AG09309 (cell line): ENCODE data around the gene TOP3A.
"Not testable (repeated sequence)": the region's sequence is repeated elsewhere in the genome, so short reads cannot be mapped to it uniquely, and the experiment has no call there.

ENCODE experiments used
- DNase-seq: peaks from one replicate; pipeline ENCODE4 v3.0.0-alpha.2; 2010; ENCODE audit warnings: low read depth
- H3K4me3 ChIP-seq: 2 replicates; pipeline ENCODE4 v1.5.1; 2011; ENCODE audit warnings: mild to moderate bottlenecking, low read depth, low read length, moderate library complexity; ENCODE audit not compliant: control insufficient read depth
- TF ChIP-seq, protein P1 (sequence below): IDR thresholded peaks from 2 replicates; pipeline ENCODE4 v1.5.1; 2011; ENCODE audit warnings: mild to moderate bottlenecking, low read depth, low read length, inconsistent platforms; ENCODE audit not compliant: insufficient read depth, control insufficient read depth; ENCODE audit errors: missing control alignments

The TOP3A gene

DNA sequence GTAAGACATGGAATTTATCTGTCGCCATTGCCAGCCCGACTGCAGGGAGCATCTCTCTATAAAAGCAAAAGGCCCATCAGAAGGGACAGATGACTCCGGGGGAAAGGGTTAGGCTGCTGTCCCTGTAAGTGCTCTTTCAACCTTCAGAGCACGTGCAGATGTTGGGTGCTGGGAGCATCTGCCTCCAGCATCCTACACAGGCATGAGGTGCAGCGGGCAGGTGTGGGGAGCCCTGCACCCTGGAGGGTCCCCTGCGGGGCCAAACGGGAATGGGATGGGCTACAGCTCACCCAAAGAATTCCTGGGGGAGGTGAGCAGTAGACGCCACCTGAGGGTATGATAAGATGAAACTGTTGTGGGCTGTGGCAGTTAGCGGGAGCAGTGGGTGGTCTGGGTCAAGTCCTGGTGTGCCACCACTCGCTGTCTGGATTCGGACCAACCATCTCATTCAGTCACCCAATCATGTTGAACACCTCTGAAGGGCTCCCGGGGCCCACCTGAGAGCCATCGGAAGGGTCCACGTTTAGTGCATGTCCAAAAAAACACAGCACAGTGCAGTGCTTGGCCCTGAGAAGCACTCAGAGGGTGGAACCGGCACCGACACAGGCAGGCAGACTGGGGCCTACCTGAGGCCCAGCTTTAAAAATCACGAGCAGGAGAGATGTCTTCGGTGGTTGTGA lies 4.1 kb upstream of the TOP3A start:
- TF ChIP-seq, protein P1, sequence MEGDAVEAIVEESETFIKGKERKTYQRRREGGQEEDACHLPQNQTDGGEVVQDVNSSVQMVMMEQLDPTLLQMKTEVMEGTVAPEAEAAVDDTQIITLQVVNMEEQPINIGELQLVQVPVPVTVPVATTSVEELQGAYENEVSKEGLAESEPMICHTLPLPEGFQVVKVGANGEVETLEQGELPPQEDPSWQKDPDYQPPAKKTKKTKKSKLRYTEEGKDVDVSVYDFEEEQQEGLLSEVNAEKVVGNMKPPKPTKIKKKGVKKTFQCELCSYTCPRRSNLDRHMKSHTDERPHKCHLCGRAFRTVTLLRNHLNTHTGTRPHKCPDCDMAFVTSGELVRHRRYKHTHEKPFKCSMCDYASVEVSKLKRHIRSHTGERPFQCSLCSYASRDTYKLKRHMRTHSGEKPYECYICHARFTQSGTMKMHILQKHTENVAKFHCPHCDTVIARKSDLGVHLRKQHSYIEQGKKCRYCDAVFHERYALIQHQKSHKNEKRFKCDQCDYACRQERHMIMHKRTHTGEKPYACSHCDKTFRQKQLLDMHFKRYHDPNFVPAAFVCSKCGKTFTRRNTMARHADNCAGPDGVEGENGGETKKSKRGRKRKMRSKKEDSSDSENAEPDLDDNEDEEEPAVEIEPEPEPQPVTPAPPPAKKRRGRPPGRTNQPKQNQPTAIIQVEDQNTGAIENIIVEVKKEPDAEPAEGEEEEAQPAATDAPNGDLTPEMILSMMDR, result no peak
- H3K4me3 ChIP-seq, result peak overlapping the region; percentile 7; the same call in 1 of the 2 replicates

DNA sequence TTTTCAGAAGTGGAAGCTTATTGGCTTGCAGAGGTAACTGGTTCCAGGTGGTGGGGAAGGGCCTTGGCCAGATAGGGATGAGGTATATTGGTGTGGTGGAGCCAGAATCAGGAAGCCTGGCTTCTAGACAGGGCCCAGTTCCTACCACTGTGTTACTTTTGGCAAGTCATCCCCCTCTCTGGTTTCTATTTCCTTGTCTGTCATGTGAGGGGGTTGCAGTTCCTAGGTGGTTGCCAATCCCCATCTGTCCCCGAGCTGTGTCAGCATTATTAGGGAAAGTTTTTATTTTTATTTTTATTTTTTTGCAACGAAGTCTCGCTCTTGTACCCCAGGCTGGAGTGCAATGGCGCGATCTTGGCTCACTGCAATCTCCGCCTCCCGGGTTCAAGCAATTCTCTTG lies 3.3 kb upstream of the TOP3A start:
- TF ChIP-seq, protein P1, result no peak
- no peak for DNase-seq
- peak overlapping the region; percentile 2 for H3K4me3 ChIP-seq

More for the DNA sequence above, 4.1 kb upstream of the TOP3A start:
- no peak for DNase-seq

DNA sequence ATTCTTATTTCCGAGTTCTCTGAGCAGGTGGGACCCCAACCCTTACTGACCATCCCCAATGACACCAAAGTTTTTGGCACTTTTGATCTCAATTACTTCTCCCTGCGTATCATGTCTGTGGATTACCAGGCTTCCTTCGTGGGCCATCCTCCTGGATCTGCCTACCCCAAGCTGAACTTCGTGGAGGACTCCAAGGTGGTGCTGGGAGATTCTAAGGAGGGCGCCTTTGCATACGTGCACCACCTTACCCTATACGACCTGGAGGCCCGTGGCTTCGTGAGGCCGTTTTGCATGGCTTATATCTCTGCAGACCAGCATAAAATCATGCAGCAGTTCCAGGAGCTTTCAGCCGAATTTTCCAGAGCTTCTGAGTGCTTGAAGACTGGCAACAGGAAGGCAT lies 1.2 kb upstream of the TOP3A start:
- TF ChIP-seq, protein P1, result no peak
- no peak for DNase-seq
- H3K4me3 ChIP-seq, result peak overlapping the region; percentile 84

DNA sequence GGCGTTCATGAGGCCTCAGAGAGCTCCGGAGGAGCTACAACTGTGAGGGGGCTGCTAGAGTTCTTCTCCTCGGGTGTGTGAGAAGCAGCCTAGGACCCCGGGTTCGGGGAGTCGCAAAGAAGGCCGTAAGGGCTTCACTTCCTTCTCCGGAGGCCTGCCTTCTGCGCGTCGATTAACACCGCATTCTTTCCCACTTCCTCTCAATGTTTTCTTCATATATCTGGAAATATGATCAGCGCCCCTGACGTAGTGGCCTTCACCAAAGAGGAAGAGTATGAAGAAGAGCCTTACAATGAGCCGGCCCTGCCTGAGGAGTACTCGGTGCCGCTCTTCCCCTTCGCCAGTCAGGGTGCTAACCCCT lies 748 bp upstream of the TOP3A start:
- TF ChIP-seq, protein P1, result no peak
- peak overlapping the region; percentile 84 for H3K4me3 ChIP-seq
- DNase-seq, result no peak

DNA sequence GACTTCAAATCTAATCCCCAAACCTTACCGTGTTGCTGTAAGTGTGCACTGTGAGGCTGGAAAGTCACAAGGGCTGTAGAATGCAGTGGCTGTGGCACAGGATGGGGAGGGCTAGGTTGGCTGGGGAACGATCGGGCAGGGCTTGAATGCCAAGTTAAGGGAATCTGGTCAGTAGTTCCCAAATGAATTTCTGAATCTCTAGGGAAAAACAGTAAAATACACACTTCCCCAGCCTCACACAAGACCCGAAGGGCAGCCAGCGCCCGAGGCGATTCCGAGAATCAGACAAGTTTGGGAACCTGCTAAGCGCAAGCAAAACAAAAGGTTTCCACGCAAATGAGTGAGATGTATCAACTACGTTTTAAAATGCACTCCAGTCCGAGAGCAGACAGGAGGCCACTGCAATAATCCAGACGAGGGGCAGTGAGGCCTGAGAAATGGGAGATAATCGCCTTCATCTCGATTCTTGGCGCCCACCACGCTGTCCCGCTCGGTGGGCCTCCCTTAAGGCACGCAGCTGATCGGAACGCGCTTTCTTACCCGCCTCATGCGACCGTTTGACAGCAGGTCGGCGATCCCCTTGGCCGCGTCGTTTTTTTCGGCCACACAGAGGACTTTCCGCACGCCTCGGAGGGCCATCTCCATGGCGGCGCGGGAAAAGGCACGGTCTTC lies 599 bp downstream of the TOP3A start:
- DNase-seq, result no peak

DNA sequence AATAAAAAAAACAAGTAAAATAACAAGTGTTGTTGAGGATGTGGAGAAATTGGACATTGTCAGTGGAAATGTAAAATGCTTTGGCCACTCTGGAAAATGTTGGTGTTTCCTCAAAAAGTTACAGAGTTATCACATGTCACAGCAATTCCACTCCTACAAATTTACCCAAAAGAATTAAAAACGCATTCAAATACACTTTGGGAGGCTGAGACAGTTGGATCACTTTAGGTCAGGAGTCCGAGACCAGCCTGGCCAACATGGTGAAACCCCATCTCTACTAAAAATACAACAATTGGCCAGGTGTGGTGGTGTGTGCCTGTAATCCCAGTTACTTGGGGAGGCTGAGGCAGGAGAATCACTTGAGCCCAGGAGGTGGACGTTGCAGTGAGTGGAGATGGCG lies 5.6 kb downstream of the TOP3A start:
- TF ChIP-seq, protein P1, result no peak
- no peak for DNase-seq

More for the DNA sequence above, 599 bp downstream of the TOP3A start:
- TF ChIP-seq, protein P1, result no peak
- peak overlapping the region; percentile 84 for H3K4me3 ChIP-seq

DNA sequence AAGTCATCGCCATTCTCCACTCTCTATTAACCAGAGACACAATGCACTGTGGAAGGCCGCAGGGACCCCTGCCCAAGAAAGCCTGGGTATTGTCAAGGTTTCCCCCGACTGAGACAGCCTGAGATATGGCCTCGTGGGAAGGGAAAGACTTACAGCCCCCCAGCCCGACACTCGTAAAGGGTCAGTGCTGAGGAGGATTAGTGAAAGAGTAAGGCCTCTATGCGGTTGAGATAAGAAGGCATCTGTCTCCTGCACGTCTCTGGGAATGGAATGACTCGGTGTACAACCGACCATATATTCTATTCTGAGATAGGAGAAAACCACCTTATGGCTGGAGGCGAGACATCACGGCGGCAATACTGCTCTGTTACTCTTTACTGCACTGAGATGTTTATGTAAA lies 11.6 kb downstream of the TOP3A start:
- not testable (repeated sequence) for H3K4me3 ChIP-seq, DNase-seq

More for the DNA sequence above, 5.6 kb downstream of the TOP3A start:
- no peak overlapping the region for H3K4me3 ChIP-seq
